Frontal cortex (tissue), 4 donors: ENCODE results near the gene UNC5B. TPM values are rescaled to one million over a fixed set of nuclear protein-coding genes. Genes with fewer than 3 reads are reported as not detected.
A peak's percentile ranks its signal among the peaks of the same experiment; 100 is the strongest.
"Not testable (repeated sequence)": the region's sequence is repeated elsewhere in the genome, so short reads cannot be mapped to it uniquely, and the experiment has no call there.

Source experiments
- DNase-seq, 2 donors: peaks; one replicate each; pipeline ENCODE4 v3.0.0; 2012; ENCODE audit warnings: low spot score in 2 of 2
- FAIRE-seq: peaks from 2 replicates; lab custom pipeline; 2012; peaks lifted over from hg19 to GRCh38; lab: Jason Lieb, UNC
- total RNA-seq: library from RNA; depleted of rRNA; stranded (reverse); fragments of >200 nt; gene quantifications from one replicate; pipeline ENCODE4 v1.2.3, GENCODE V29; 2014
- donor health status: control.
- donor health status: control.
- donor health status: control.

Gene UNC5B
- total RNA-seq, 1 donor from 2014 or later: 2.9 TPM

DNA sequence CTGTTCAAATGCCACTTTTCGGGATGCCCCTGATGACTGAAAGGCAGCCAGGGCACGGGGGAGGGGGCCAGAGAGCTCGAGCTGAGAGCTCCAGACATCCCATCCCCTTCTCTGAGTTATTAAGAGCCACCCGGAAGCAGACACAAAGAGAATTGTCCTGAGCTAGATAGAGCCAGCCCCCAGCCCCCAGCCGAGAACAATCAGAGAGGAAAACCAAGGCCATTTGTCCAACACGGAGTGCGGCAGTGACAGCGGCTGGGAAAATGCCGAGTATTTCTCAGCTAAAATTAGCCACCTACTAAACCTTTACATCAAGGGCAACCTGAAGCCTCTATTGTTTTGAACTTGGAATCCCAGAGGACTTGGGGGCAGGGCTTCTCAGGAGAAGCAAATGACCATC lies 51.0 kb downstream of the UNC5B start:
- DNase-seq: no peak
- no peak for FAIRE-seq

DNA sequence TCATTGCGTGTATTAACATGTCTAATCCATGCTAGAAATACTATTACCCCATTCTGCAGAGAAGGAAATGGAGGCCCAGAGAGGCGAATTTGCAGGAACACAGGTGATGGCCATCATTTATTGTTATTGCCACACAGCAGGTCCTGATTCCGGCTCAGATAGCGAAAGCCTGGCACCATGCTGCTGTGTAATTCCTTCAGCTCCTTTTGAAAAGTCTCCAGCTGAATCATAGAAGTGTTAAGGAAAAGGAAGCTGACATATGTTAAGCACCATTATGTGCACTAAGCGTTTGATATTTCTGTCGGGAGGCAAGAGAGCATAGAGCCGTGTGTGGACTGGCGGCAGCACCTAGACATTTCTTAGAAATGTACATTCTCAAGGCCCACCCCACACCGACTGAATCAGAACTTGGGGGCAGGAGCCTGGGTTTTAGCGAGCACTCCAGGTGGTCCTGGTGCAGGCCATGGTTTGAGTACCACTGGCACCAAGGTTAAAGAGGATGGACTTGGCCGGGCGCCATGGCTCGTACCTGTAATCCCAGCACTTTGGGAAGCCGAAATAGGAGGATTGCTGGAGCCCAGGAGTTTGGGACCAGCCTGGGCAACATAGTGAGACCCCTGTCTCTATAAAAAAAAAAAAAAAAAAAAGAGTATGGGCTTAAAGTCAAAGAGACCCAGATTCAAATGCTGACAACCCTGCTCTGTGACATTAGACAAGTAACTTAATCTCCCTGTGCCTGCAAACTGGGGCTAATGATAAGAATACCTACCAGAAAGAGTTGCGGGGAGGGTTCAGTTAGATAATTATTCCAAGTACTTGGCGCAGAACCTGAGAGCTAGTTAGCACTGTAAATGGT lies 52.2 kb downstream of the UNC5B start:
- FAIRE-seq: no peak
- no peak for DNase-seq

DNA sequence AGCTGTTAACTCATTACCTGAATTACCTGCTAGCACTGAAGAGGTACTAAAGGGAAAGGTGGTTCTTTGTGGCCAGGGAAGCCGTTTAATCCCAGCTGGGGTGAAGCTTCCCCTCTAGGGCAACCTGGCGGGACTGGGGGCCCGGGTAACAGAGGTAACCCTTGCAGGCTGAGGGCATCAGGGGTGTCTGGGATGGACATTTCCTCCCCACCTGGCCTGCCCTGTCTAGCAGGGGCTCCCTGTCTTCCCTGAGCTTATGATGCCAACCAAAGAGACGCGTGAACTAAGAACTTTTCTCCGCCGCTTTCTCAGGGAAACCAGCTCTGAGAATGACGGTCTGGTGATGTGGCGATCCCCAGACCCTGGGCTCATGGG lies 52.8 kb downstream of the UNC5B start:
- DNase-seq: no peak
- no peak for FAIRE-seq

DNA sequence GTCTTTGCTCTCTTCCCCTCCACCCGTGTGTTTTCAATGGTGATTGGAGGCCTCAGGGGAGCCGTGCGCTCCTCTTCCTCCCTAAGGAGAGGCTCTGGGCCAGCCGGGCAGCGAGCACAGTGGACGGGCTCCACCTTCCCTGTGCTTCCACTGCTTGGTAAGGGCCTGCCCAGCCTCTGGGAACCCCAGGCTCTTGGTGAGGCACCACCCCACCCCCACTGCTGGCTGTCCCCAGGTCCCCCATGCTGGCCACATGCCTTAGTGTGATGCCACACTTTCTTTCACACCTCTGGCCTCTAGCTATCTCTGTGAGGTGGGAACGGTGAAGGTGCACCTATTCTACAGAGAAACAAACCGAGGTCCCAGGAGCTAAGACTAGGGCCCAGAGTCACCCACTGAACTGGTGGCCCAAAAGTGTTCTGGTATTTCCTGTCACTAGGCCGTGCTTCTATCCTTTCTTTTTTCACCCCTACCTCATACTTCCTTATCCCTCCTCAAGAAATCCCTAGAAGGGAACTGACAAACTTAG lies 53.3 kb downstream of the UNC5B start:
- FAIRE-seq (no peak), DNase-seq (no peak)

DNA sequence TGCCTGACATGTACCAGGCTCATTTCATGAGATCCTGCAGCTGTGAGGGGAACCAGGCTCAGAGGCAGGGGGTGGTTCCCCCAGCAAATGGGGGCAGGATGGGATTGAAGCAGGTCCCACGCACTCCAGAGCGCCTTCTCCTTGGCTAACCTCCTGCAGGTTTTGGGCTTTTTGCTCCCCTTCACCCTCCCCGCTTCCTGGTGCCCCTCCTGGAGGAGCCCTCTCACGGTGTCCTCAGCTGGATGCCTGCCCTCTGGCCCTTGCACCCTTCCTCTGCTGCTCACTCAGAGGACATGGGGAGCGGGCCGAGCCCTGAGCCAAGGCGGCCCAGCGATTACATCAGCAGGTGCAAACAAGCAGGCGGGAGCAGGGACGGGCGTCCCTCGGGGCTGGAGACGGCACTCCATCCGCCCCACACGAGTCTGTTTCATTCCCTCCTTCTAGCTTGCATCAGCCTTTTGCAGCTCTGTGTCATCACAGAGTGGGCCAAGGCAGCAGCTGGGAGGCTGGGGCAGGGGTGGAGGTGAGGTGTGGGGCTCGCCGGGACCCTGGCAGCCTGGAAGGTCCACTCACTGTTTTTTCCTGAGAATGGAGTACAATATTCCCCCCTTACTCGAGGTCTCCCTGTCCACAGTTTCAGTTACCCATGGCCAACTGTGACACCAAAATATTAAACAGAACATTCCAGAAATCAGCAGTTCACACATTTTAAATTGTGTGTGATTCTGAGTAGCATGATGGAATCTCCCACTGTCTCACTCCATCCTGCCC lies 54.0 kb downstream of the UNC5B start:
- DNase-seq (no peak), FAIRE-seq (no peak)

DNA sequence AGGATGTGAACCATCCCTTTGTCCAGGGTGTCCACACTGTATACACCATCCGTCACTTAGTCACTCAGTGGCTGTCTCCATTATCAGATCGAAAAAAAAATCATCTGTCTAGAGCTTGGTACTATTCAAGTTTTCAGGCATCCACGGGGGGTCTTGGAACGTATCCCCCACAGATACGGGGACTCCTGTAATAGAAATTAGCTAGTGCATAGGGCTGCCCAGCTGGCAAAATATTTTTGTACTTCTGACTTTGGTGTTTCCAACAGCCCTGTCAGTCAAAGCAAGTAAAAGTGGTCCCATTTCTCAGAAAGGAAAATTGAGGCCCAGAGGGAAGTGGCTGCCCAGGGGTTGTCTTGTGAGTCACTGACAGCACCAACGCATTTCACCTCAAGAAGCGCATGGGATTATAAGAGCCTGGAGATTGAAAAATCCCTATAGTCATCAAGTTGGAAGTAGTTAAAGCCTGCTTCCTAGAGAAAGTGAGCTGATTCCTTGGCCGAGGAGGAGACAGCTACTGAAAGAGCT lies 54.6 kb downstream of the UNC5B start:
- DNase-seq: no peak
- FAIRE-seq: no peak

DNA sequence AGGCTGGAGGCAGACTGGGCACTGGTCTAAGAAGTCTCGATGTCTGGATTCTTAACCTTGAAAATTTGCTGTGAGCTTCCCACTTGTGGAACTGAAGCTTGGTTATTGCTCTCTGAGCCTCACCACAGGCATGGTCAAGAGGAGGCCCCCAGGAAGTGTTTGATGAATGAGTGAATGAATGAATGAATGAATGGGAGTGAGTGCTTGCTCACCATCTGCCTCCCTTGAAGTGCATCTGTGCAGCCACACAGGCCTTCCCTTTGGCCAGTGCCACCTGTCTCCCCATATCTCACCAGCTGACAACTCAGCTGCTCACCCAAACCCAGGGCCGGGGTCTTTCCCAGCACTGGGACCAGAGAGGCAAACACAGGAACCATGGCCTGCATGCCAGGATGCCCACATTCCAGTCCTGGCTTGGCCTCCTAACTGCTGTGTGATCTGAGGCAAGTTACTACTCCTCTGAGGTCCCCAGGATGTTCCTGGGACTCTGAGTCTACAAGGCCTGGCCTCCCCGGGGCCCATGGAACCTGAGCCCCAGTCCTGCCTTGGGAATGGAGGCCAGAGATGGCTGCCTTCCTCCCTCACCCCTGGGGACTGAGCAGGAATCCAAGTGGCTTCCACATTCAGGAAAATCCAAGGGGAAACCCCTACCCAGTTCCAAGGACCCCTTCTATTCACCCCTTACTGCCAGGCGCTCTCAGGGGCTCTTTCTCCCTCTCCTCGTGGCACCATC lies 55.3 kb downstream of the UNC5B start:
- no peak for DNase-seq
- no peak for FAIRE-seq

DNA sequence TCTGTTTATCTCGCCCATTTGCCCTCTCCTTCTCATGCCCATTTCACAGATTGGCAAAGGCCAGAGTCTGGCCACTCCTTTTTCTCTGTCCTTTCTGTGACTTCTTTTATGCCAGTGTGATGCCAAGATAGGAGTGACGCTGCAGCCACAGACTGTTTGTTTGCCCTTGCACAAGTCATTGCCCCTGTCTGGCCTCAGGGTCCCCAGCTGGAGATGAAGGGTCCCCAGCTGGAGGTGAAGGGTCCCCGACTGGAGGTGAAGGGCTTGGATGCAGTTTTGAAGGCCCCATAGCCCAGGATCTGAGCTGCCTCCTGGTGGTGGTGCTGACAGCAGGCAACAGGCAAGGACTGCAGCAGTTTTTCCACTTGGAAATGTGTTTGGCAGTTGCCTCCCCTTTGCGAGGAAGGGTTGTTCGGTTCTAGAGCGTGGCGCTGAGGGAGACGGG lies 55.9 kb downstream of the UNC5B start:
- FAIRE-seq (no peak), DNase-seq (no peak)

DNA sequence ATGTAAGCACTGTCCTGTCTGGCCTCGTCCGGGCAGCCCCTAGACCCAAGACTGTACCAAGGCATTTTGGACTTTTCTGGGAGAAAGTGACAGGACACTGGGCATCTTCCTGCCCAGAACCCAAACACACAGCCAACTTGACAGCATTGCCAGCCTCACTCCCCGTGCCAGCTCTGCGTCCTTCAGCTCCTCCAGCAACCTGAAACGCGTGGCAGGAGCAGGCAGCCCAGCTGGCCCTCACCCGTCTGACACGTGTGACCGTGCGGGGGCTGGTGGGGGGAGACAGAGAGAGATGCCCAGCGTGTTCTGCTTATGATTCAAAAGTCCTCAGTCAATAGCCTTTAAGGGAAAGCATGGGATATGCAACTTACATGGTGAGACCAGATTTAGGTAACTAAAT lies 56.4 kb downstream of the UNC5B start:
- FAIRE-seq: no peak

DNA sequence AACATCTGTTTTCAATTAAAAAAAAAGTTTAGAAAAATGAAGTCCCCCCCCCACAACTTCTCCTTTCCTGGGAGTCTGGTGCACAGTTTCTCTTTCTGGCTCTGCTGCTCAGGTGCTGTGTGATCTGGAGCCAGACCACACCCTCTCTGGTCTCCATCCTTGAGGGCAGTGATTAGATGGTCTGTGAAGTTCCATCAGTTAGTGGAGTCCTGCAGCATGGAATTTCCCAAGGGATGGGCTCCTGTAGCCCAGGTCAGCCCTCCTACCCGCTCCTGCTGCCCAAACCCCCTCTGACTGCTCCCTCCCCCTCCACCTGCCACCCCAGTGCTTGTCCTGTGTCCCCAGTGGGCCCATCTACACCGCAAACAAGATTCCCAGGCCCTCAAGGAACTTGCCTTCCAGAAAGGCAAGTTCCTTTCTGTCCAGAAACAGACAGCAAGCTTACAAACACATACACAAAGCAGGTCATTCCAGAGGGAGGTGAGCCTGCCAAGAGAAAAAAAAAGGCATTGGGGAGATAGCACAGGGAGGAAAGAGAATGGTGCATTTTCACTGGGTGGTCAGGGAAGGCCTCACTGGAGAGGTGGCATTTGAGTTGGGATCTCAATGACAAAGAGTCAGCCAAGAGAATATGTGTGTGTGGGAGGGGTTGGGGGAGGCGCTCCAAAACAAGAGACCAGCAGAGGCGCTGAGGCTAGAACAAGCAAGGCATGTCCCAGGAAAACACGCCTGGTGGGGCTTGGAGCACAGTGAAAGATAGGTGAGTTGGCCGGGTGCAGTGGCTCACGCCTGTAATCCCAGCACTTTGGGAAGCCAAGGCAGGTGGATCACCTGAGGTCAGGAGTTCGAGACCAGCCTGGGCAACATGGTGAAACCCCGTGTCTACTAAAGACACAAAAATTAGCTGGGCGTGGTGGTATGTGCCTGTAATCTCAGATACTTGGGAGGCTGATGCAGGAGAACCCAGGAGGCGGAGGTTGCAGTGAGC lies 57.2 kb downstream of the UNC5B start:
- FAIRE-seq (no peak), DNase-seq (no peak)

More for the DNA sequence above, 56.4 kb downstream of the UNC5B start:
- no peak for DNase-seq

DNA sequence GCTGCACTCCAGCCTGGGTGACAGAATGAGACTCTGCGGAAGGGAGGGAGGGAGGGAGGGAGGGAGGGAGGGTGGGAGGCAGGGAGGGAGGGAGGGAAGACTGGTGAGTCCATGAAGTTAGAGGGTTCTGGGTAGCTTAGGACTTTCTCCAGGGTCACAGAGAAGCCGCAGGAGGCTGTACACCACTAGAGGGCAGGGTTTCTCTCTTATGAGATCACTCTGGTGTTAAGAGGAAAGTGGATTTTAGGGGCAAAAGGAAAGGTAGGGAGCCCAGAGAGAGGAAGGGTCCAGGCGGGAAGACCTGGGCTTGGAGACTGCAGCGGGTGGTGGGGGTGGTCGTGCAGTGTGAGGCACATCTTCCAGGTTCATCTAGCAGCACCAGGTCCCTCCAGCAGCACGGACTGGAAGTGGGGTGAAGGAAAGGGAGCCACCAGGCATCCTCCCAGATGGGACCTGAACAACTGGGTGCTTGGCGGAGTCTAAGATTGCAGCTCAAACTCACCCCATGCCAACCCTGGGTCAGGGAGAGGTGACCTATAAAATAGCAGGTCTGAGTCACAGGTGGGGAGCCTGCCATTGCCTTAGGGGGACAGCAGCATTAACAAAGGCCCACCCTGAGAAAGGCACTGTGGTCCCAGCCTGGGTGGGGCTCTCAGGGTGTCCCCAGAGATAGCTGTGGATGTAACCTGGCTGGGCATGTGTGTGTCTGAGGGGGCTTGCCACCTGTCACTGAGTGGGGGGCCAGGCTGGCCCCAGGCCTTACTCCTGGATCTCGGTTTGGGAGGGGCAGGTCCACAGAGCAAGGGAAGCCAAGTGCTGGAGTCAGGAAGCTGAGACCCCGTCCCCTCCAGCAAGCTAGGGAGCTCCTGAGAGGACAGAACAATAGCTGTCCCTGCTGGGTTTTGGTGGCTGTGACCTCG lies 58.2 kb downstream of the UNC5B start:
- FAIRE-seq (no peak), DNase-seq (peak; percentile 53 to 75)

DNA sequence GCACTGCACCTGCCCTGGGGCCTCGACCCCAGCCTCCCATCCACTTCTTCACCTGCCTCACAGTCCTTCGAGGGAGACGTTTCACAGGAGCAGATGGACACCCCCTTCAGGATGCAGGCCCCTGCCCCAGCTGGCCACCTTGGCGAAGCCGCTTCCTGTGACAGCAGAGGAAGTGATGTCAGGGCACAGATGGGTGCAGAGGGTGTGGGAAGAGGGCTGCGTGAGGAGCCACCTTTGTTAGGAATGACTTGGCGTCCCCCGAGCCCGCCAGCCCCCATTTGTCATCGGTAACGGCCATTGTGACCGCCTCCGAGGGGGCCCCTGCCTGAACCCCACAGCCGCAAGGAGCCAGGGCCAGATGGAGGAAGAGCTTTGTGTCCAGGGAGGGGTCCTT lies 59.3 kb downstream of the UNC5B start:
- DNase-seq: no peak
- FAIRE-seq: no peak

DNA sequence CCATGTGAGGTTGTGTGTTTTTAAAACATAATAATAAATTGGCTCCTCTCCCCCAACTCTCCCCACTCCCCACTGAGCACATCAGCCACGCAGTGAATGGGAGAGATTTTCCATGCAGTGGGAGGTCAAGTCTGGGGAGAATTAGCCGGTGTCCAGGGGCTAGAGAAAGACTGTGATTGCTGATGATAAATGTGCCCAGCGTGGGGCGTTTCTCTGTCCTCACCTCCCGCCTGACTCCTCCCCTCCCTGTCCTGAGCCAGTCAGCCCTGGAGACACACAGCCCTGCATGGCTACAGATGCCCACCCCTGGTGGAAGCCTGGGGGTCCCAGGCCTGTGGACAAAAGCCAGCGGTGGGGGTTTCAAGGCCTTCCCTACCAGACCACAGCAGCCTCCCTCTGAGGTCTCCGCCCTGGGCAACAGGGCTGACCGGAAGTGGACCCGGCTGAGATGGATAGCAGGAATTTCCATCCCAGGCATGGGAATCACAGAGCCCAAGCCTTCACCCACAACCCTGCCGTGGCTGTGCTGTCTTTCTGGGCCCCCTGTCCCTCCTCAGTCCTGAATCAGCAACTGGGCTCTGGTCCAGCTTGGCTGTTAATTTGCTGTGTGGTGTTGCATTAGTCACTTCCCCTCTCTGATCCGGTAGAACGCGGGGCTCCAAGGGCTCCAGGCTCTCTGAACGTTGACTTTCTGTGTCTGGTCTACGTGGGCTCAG lies 59.8 kb downstream of the UNC5B start:
- DNase-seq: no peak
- no peak for FAIRE-seq

DNA sequence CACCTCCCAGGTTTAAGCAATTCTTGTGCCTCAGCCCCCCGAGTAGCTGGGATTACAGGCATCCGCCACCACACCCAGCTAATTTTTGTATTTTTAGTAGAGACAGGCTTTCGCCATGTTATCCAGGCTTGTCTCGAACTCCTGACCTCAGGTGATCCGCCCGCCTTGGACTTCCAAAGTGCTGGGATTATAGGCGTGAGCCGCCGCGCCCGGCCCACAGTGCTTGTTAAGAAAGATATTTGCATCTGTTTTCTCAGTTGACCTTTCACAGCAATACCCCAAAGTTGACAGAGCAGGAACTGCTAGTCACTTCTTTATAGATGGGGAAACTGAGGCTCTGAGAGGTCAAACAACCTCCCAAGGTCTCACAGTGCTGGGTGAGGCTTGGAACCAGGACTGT lies 60.6 kb downstream of the UNC5B start:
- DNase-seq, FAIRE-seq: not testable (repeated sequence)

DNA sequence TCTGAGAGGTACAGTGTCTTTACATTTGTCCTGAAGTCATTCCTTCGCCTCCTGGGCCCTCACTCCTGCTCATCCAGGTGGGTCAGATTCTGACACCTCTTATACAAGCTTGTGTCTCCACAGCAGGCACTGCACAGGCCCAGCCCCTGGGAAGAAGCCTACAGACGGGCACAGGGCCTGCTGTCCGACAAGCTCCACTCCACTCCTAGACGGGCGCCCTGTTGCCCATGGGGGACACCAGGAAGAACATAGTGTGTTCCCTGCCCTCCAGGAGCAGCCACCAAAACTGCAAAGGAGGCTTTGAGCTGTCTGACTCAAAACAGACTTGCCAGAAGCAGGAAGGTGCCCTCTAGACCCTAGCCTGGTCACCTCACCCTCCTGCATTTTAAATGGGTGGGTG lies 61.1 kb downstream of the UNC5B start:
- DNase-seq (no peak), FAIRE-seq (no peak)

DNA sequence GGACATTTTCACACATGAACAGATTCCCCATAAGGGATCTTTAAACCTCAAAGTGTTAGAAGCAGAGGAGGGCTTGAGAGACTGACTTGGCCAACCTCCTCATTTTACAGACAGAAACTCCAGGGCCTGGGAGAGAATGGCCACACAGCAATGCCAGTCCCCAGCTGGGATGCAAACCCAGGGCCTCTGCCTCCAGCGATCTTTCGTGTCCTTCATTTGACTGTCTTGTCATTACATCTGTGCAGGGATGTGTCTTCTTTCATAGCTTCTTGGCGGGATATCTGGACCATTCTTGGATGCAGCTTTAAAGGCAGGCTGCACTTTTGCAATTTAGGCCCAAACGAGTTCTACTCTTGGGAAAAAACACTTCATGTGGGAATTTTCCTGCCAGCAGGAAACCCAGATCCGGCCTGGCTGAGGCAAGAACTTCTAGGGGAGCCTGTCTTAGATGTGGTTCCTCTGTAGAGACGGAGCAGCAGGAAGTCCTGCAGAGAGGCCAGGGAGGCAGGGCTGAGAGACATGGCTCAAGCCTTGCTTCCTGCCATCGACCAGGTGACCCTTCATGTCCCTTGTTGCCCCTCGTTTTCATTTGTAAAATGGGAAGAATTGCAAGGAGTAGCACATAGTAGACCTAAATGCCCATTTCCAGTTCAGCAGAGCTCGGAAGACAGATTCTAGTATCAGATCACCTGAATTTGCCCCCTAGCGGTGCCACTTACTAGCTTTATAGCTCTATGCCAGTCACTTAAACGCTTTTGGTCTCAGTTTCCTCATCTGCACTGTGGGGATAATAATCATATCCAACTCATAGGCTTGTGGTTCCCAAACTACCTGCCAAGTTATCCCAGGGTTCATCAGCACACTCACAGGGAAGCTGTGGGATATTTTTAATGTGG lies 62.8 kb downstream of the UNC5B start:
- DNase-seq (no peak), FAIRE-seq (no peak)
